Measurements from ENCODE around the gene GSK3B. TPM values are rescaled to one million over a fixed set of nuclear protein-coding genes. Genes with fewer than 3 reads are reported as not detected.

The GSK3B gene
- total and polyA plus RNA-seq, 2 experiments from 2014 or later, result 29.0 to 45.3 TPM

GRCh38 chr3:119862616-119863015, 231.6 kb downstream of the GSK3B start (continued):
- TF ChIP-seq, protein P1, sequence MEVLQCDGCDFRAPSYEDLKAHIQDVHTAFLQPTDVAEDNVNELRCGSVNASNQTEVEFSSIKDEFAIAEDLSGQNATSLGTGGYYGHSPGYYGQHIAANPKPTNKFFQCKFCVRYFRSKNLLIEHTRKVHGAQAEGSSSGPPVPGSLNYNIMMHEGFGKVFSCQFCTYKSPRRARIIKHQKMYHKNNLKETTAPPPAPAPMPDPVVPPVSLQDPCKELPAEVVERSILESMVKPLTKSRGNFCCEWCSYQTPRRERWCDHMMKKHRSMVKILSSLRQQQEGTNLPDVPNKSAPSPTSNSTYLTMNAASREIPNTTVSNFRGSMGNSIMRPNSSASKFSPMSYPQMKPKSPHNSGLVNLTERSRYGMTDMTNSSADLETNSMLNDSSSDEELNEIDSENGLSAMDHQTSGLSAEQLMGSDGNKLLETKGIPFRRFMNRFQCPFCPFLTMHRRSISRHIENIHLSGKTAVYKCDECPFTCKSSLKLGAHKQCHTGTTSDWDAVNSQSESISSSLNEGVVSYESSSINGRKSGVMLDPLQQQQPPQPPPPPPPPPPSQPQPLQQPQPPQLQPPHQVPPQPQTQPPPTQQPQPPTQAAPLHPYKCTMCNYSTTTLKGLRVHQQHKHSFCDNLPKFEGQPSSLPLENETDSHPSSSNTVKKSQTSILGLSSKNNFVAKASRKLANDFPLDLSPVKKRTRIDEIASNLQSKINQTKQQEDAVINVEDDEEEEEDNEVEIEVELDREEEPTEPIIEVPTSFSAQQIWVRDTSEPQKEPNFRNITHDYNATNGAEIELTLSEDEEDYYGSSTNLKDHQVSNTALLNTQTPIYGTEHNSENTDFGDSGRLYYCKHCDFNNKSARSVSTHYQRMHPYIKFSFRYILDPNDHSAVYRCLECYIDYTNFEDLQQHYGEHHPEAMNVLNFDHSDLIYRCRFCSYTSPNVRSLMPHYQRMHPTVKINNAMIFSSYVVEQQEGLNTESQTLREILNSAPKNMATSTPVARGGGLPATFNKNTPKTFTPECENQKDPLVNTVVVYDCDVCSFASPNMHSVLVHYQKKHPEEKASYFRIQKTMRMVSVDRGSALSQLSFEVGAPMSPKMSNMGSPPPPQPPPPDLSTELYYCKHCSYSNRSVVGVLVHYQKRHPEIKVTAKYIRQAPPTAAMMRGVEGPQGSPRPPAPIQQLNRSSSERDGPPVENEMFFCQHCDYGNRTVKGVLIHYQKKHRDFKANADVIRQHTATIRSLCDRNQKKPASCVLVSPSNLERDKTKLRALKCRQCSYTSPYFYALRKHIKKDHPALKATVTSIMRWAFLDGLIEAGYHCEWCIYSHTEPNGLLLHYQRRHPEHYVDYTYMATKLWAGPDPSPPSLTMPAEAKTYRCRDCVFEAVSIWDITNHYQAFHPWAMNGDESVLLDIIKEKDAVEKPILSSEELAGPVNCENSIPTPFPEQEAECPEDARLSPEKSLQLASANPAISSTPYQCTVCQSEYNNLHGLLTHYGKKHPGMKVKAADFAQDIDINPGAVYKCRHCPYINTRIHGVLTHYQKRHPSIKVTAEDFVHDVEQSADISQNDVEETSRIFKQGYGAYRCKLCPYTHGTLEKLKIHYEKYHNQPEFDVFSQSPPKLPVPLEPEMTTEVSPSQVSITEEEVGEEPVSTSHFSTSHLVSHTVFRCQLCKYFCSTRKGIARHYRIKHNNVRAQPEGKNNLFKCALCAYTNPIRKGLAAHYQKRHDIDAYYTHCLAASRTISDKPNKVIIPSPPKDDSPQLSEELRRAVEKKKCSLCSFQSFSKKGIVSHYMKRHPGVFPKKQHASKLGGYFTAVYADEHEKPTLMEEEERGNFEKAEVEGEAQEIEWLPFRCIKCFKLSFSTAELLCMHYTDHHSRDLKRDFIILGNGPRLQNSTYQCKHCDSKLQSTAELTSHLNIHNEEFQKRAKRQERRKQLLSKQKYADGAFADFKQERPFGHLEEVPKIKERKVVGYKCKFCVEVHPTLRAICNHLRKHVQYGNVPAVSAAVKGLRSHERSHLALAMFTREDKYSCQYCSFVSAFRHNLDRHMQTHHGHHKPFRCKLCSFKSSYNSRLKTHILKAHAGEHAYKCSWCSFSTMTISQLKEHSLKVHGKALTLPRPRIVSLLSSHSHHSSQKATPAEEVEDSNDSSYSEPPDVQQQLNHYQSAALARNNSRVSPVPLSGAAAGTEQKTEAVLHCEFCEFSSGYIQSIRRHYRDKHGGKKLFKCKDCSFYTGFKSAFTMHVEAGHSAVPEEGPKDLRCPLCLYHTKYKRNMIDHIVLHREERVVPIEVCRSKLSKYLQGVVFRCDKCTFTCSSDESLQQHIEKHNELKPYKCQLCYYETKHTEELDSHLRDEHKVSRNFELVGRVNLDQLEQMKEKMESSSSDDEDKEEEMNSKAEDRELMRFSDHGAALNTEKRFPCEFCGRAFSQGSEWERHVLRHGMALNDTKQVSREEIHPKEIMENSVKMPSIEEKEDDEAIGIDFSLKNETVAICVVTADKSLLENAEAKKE (CRISPR knock-in tag; IDR thresholded peaks at IDR 0.05), result no peak
- TF ChIP-seq EZH2phosphoT487 (IDR thresholded peaks at IDR 0.05; ENCODE audit: unreplicated experiment), result no peak
- TF ChIP-seq NANOG (IDR thresholded peaks at IDR 0.05; ENCODE audit: borderline replicate concordance), result no peak
- no peak for TF ChIP-seq ZNF331 (CRISPR knock-in tag; IDR thresholded peaks at IDR 0.05; ENCODE audit: low read depth)
- TF ChIP-seq CREB1 (CRISPR knock-in tag; IDR thresholded peaks at IDR 0.05; ENCODE audit: low read depth), result no peak
- no peak for TF ChIP-seq EZH2 (IDR thresholded peaks at IDR 0.05; ENCODE audit: low read depth, unreplicated experiment)
- TF ChIP-seq REST (IDR thresholded peaks at IDR 0.05; ENCODE audit: unreplicated experiment), result no peak
- TF ChIP-seq POLR2AphosphoS5 (IDR thresholded peaks at IDR 0.05; ENCODE audit: low read depth), result no peak
- TF ChIP-seq ZNF114 (CRISPR knock-in tag; IDR thresholded peaks at IDR 0.05), result no peak

Measured in GM23338 (cell line).